HepG2 (cell line): Measurements from ENCODE around the gene ATP6V0D1. TPM values are rescaled to one million over a fixed set of nuclear protein-coding genes. Genes with fewer than 3 reads are reported as not detected.

Experiments used
- ATAC-seq: fragments of 200-7000 bp; cut with Tn5 transposase; 3 replicates; pipeline ENCODE4 v1.9.1; 2020; ENCODE audit warnings: mild to moderate bottlenecking, moderate library complexity
- BruUV-seq: library from RNA; stranded (reverse); fragments of 400-500 nt; replicated peaks from 2 replicates; lab custom pipeline; 2021; lab: Mats Ljungman, UMichigan
- CTCF ChIA-PET: fragments of 300-600 bp; formaldehyde crosslinking; extraction: SDS; loops from one replicate; lab custom pipeline; 2021; ENCODE audit warnings: low total read pairs, inconsistent platforms, low intra/inter-chr PET ratio; lab: Yijun Ruan, JAX
- POLR2A ChIA-PET: fragments of 350-600 bp; sonication (Branson Sonifier 250); formaldehyde crosslinking; loops from one replicate; lab custom pipeline; 2020; ENCODE audit warnings: antibody characterized with exemption, inconsistent platforms; lab: Yijun Ruan, JAX
- DNase-seq: peaks from one replicate; pipeline ENCODE4 v3.0.0-alpha.2; 2015; ENCODE audit warnings: low spot score
- FAIRE-seq: peaks from 3 replicates; lab custom pipeline; 2011; peaks lifted over from hg19 to GRCh38; lab: Jason Lieb, UNC
- H2AFZ ChIP-seq: one replicate; pipeline ENCODE4 v1.6.1; 2011; ENCODE audit warnings: low read length, inconsistent platforms
- H3K27ac ChIP-seq: fragments of 300-600 bp; 3 replicates; pipeline ENCODE4 v1.8.0; 2011; ENCODE audit warnings: mixed run types, mild to moderate bottlenecking, mixed read lengths, low read length, inconsistent platforms; ENCODE audit not compliant: insufficient read depth; ENCODE audit errors: extremely low read length
- H3K27me3 ChIP-seq, 2 experiments: fragments of 200-600 bp in 1 of 2; 2 replicates in 1 of 2; 3 replicates in 1 of 2; pipeline versions ENCODE4 v1.6.0 to v1.8.0; 2011; ENCODE audit warnings: low read length in 2 of 2, mild to moderate bottlenecking in 2 of 2, moderate library complexity in 2 of 2, inconsistent platforms in 1 of 2; ENCODE audit not compliant: insufficient read depth in 2 of 2, control insufficient read depth in 1 of 2
- H3K36me3 ChIP-seq, 2 experiments: fragments of 200-600 bp in 1 of 2; replicated peaks in 1 of 2; 2 replicates in 1 of 2; 3 replicates in 1 of 2; pipeline versions ENCODE4 v1.5.1 to v1.8.0; 2011; ENCODE audit warnings: low read length in 2 of 2, inconsistent platforms in 1 of 2; ENCODE audit not compliant: insufficient read depth in 2 of 2, control insufficient read depth in 1 of 2
- H3K4me1 ChIP-seq: 2 replicates; pipeline ENCODE4 v1.5.1; 2012; ENCODE audit warnings: low read length, inconsistent platforms; ENCODE audit not compliant: insufficient read depth
- H3K4me2 ChIP-seq: 2 replicates; pipeline ENCODE4 v1.6.0; 2011; ENCODE audit warnings: low read depth, low read length, inconsistent platforms
- H3K4me3 ChIP-seq, 3 experiments: fragments of 200-600 bp in 1 of 3; sonication (generic), shearing (Covaris generic) in 1 of 3; replicated peaks in 1 of 3; 2 replicates each; pipeline ENCODE4 v1.5.1; 2011 to 2016; ENCODE audit warnings: low read length in 3 of 3, inconsistent platforms in 2 of 3, low read depth in 2 of 3, mild to moderate bottlenecking in 2 of 3, control low read depth in 1 of 3, mixed read lengths in 1 of 3; ENCODE audit not compliant: insufficient read depth in 1 of 3
- H3K79me2 ChIP-seq: one replicate; pipeline ENCODE4 v1.6.1; 2011; ENCODE audit warnings: low read length, inconsistent platforms; ENCODE audit not compliant: insufficient read depth
- H3K9ac ChIP-seq: 2 replicates; pipeline ENCODE4 v1.6.0; 2011; ENCODE audit warnings: mild to moderate bottlenecking, low read depth, low read length, inconsistent platforms; ENCODE audit not compliant: insufficient read depth
- H3K9me3 ChIP-seq: 2 replicates; pipeline ENCODE4 v1.5.1; 2012; ENCODE audit warnings: mild to moderate bottlenecking, low read length
- H4K20me1 ChIP-seq: 2 replicates; pipeline ENCODE4 v1.6.0; 2011; ENCODE audit warnings: inconsistent platforms, mild to moderate bottlenecking, low read length, moderate library complexity; ENCODE audit not compliant: insufficient read depth
- CREM ChIP-seq, 2 experiments: sonication (generic) in 1 of 2; formaldehyde crosslinking in 1 of 2; IDR thresholded peaks; 2 replicates each; pipeline versions ENCODE4 v1.4.0 to v1.6.1; 2016 to 2020; ENCODE audit warnings: antibody characterized with exemption in 1 of 2, mild to moderate bottlenecking in 1 of 2, missing genetic modification reagents in 1 of 2
- ETV5 ChIP-seq: IDR thresholded peaks from 2 replicates; pipeline ENCODE4 v1.6.1; 2018; ENCODE audit warnings: missing biosample characterization, missing genetic modification reagents, inconsistent platforms, borderline replicate concordance
- GABPB1 ChIP-seq: IDR thresholded peaks from 2 replicates; pipeline ENCODE4 v1.6.1; 2016; ENCODE audit warnings: mild to moderate bottlenecking, missing genetic modification reagents, moderate library complexity, missing compliant biosample characterization
- HES4 ChIP-seq: sonication (generic); formaldehyde crosslinking; IDR thresholded peaks from 2 replicates; pipeline ENCODE4 v1.9.0; 2021; ENCODE audit warnings: mild to moderate bottlenecking, missing genetic modification reagents, borderline replicate concordance
- KAT7 ChIP-seq: IDR thresholded peaks from 2 replicates; pipeline ENCODE4 v1.6.1; 2018; ENCODE audit warnings: borderline replicate concordance, missing compliant biosample characterization
- KLF16 ChIP-seq, 2 experiments: sonication (generic) in 1 of 2; formaldehyde crosslinking in 1 of 2; IDR thresholded peaks; 2 replicates each; pipeline versions ENCODE4 v1.6.1 to v1.8.0; 2016 to 2023; ENCODE audit warnings: missing genetic modification reagents in 2 of 2, missing compliant biosample characterization in 1 of 2
- NFE2L1 ChIP-seq: sonication (generic); formaldehyde crosslinking; IDR thresholded peaks from 2 replicates; pipeline ENCODE4 v1.4.0; 2020; ENCODE audit warnings: missing genetic modification reagents, mild to moderate bottlenecking, borderline replicate concordance
- SMAD1 ChIP-seq: sonication (generic); formaldehyde crosslinking; IDR thresholded peaks from 2 replicates; pipeline ENCODE4 v1.4.0; 2020; ENCODE audit warnings: missing genetic modification reagents, low read depth, mild to moderate bottlenecking, borderline replicate concordance
- TBX2 ChIP-seq: sonication (generic); formaldehyde crosslinking; IDR thresholded peaks from 2 replicates; pipeline ENCODE4 v1.5.0; 2020; ENCODE audit warnings: missing genetic modification reagents, mild to moderate bottlenecking, borderline replicate concordance
- ZFP62 ChIP-seq: sonication (generic); formaldehyde crosslinking; IDR thresholded peaks from 2 replicates; pipeline ENCODE4 v1.4.0; 2020; ENCODE audit warnings: missing genetic modification reagents
- ZFYVE20 ChIP-seq: sonication (generic); formaldehyde crosslinking; IDR thresholded peaks from 2 replicates; pipeline ENCODE4 v1.8.0; 2023; ENCODE audit warnings: low read depth, mild to moderate bottlenecking, moderate library complexity, missing genetic modification reagents, borderline replicate concordance
- ZNF232 ChIP-seq: sonication (generic); formaldehyde crosslinking; IDR thresholded peaks from 2 replicates; pipeline ENCODE4 v1.4.0; 2020; ENCODE audit warnings: missing genetic modification reagents, borderline replicate concordance
- ZNF446 ChIP-seq: sonication (generic); formaldehyde crosslinking; IDR thresholded peaks from 2 replicates; pipeline ENCODE4 v1.5.0; 2020; ENCODE audit warnings: mild to moderate bottlenecking, missing genetic modification reagents
- ZNF572 ChIP-seq: sonication (generic); formaldehyde crosslinking; IDR thresholded peaks from 2 replicates; pipeline ENCODE4 v1.5.1; 2020; ENCODE audit warnings: mild to moderate bottlenecking, missing genetic modification reagents
- ZNF713 ChIP-seq: sonication (generic); formaldehyde crosslinking; IDR thresholded peaks from 2 replicates; pipeline ENCODE4 v1.4.0; 2020; ENCODE audit warnings: mild to moderate bottlenecking, missing genetic modification reagents
- ZNF878 ChIP-seq: sonication (generic); formaldehyde crosslinking; IDR thresholded peaks from 2 replicates; pipeline ENCODE4 v1.8.1; 2023; ENCODE audit warnings: mild to moderate bottlenecking, missing genetic modification reagents, moderate library complexity
- WGBS: methylation state at CpG from one replicate; pipeline ENCODE4 v1.1.6; 2017; ENCODE audit warnings: low lambda C conversion rate; 5-methylcytosine and 5-hydroxymethylcytosine counted together
- in situ Hi-C: cut with HindIII; loops from 2 replicates; pipeline ENCODE4 v1.10.0; 2017; ENCODE audit warnings: low pct_unique_long_range_greater_than_20kb; ENCODE audit not compliant: extremely low pct_ligation_motif_present
- intact Hi-C: fragments of 100-400 bp; cut with micrococcal nuclease; formaldehyde crosslinking; loops from one replicate; pipeline ENCODE4 v1.10.0; 2022; ENCODE audit not compliant: unreplicated experiment
- polyA plus RNA-seq, 8 experiments: library from polyadenylated mRNA; depleted of rRNA in 3 of 8; stranded (reverse) in 7 of 8; unstranded in 1 of 8; fragments of >200 nt; fragmentation: Illumina TruSeq in 4 of 8; extraction: Trizol in 4 of 8; gene quantifications; 2 replicates each; pipeline versions ENCODE4 v1.2.1 to v1.2.3, GENCODE V29; 2011 to 2016; ENCODE audit warnings: low read depth in 4 of 8, missing spikeins in 1 of 8, mixed read lengths in 1 of 8; ENCODE audit not compliant: insufficient read depth in 1 of 8
- total RNA-seq, 5 experiments: library from RNA; depleted of rRNA; stranded (reverse); fragments of >200 nt; fragmentation: Illumina TruSeq; extraction: Trizol; gene quantifications; 2 replicates each; pipeline ENCODE4 v1.2.3, GENCODE V29; 2016; ENCODE audit warnings: low read depth in 1 of 5
- TF ChIP-seq, protein P1 (sequence below): sonication (generic); formaldehyde crosslinking; IDR thresholded peaks from 2 replicates; pipeline ENCODE4 v1.5.0; 2020; ENCODE audit warnings: missing genetic modification reagents, mild to moderate bottlenecking, borderline replicate concordance
- TF ChIP-seq, protein P2 (sequence below): sonication (generic); formaldehyde crosslinking; IDR thresholded peaks from 2 replicates; pipeline ENCODE4 v1.4.0; 2020; ENCODE audit warnings: missing genetic modification reagents
- TF ChIP-seq, protein P3 (sequence below), 2 experiments: sonication (generic) in 1 of 2; formaldehyde crosslinking in 1 of 2; IDR thresholded peaks; 2 replicates each; pipeline versions ENCODE4 v1.4.0 to v1.6.1; 2018 to 2020; ENCODE audit warnings: missing genetic modification reagents in 2 of 2, borderline replicate concordance in 1 of 2, low read depth in 1 of 2, mild to moderate bottlenecking in 1 of 2, missing biosample characterization in 1 of 2
- TF ChIP-seq, protein P4 (sequence below), 2 experiments: fragments of 450-650 bp in 1 of 2; sonication (generic) in 1 of 2; formaldehyde crosslinking; IDR thresholded peaks; 2 replicates each; pipeline versions ENCODE4 v1.5.0 to v1.8.0; 2020 to 2022; ENCODE audit warnings: mild to moderate bottlenecking in 1 of 2, missing genetic modification reagents in 1 of 2

Gene ATP6V0D1
- total and polyA plus RNA-seq, 2 of the 13 experiments (the other 11 are each of a cell fraction or from before 2014, with no cell fraction given) = 51.1 to 61.3 TPM

DNA sequence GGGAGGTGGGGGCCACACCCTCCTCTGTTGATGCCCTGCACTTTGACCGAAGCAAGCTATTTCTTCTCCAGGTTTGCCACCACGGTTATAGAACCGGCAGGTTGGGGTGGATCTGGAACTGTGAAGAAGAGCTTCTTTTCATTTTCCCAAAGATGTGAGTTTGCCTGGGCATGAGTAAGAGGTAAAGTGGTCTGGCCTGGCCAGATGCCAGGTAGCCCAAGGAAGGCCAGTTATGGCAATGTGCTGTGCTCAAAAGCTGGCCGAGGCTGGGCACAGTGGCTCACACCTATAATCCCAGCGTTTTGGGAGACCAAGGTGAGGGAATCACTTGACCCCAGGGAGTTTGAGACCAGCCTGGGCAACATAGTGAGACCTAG is 18.7 kb downstream of the ATP6V0D1 start:
- H3K4me3 ChIP-seq = no peak overlapping the region
- no peaks in the 10 kb centered on the region for H3K9me3 ChIP-seq
- intact Hi-C loops = no loop called here
- H3K4me1 ChIP-seq = peaks cover 27% of the 10 kb centered on the region
- TF ChIP-seq, protein P1, sequence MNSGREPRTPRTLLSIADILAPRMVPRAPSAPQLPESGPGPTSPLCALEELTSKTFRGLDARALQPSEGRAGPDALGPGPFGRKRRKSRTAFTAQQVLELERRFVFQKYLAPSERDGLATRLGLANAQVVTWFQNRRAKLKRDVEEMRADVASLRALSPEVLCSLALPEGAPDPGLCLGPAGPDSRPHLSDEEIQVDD = no peak
- no peak for TF ChIP-seq ZNF572
- TF ChIP-seq KLF16 (CRISPR knock-in tag; IDR thresholded peaks at IDR 0.05) = no peak
- TF ChIP-seq ZNF713 (CRISPR knock-in tag) = no peak
- TF ChIP-seq, protein P2, sequence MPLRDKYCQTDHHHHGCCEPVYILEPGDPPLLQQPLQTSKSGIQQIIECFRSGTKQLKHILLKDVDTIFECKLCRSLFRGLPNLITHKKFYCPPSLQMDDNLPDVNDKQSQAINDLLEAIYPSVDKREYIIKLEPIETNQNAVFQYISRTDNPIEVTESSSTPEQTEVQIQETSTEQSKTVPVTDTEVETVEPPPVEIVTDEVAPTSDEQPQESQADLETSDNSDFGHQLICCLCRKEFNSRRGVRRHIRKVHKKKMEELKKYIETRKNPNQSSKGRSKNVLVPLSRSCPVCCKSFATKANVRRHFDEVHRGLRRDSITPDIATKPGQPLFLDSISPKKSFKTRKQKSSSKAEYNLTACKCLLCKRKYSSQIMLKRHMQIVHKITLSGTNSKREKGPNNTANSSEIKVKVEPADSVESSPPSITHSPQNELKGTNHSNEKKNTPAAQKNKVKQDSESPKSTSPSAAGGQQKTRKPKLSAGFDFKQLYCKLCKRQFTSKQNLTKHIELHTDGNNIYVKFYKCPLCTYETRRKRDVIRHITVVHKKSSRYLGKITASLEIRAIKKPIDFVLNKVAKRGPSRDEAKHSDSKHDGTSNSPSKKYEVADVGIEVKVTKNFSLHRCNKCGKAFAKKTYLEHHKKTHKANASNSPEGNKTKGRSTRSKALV (CRISPR knock-in tag) = no peak
- TF ChIP-seq CREM (IDR thresholded peaks at IDR 0.05) = no peak
- no peak for TF ChIP-seq CREM (CRISPR knock-in tag; IDR thresholded peaks at IDR 0.05)
- TF ChIP-seq HES4 (CRISPR knock-in tag) = no peak
- no peak for TF ChIP-seq SMAD1
- TF ChIP-seq ZNF232 (CRISPR knock-in tag) = no peak
- TF ChIP-seq, protein P3, sequence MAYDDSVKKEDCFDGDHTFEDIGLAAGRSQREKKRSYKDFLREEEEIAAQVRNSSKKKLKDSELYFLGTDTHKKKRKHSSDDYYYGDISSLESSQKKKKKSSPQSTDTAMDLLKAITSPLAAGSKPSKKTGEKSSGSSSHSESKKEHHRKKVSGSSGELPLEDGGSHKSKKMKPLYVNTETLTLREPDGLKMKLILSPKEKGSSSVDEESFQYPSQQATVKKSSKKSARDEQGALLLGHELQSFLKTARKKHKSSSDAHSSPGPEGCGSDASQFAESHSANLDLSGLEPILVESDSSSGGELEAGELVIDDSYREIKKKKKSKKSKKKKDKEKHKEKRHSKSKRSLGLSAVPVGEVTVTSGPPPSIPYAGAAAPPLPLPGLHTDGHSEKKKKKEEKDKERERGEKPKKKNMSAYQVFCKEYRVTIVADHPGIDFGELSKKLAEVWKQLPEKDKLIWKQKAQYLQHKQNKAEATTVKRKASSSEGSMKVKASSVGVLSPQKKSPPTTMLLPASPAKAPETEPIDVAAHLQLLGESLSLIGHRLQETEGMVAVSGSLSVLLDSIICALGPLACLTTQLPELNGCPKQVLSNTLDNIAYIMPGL (CRISPR knock-in tag; IDR thresholded peaks at IDR 0.05; ENCODE audit: borderline replicate concordance in 1 of 2, low read depth in 1 of 2) = no peak
- no peak for TF ChIP-seq ZFP62 (CRISPR knock-in tag)
- no peak for TF ChIP-seq GABPB1 (CRISPR knock-in tag)
- TF ChIP-seq, protein P4, sequence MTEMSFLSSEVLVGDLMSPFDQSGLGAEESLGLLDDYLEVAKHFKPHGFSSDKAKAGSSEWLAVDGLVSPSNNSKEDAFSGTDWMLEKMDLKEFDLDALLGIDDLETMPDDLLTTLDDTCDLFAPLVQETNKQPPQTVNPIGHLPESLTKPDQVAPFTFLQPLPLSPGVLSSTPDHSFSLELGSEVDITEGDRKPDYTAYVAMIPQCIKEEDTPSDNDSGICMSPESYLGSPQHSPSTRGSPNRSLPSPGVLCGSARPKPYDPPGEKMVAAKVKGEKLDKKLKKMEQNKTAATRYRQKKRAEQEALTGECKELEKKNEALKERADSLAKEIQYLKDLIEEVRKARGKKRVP (CRISPR knock-in tag; IDR thresholded peaks at IDR 0.05) = no peak
- TF ChIP-seq NFE2L1 (CRISPR knock-in tag) = no peak
- no peak for TF ChIP-seq TBX2
- TF ChIP-seq ZFYVE20 (CRISPR knock-in tag) = no peak
- TF ChIP-seq KAT7 (CRISPR knock-in tag) = no peak
- TF ChIP-seq ZNF878 (CRISPR knock-in tag) = no peak
- TF ChIP-seq ETV5 (CRISPR knock-in tag) = no peak
- TF ChIP-seq ZNF446 (CRISPR knock-in tag) = no peak
- H3K79me2 ChIP-seq = peaks cover 8% of the 10 kb centered on the region
- FAIRE-seq = no peak
- DNase-seq = no peak
- no peak overlapping the region for H2AFZ ChIP-seq
- no peak overlapping the region for H3K4me2 ChIP-seq
- H3K36me3 ChIP-seq = peaks cover 4 to 13% of the 10 kb centered on the region in 2 experiments; a peak in 3 of 5 replicates
- no peak overlapping the region for H3K27ac ChIP-seq
- H3K9ac ChIP-seq = no peak overlapping the region
- in situ Hi-C loops = no loop called here
- ChIA-PET CTCF (no interaction called here), POLR2A (interaction anchor here (0.5 to 1.0 kb wide), 2 partner anchors 16 to 334 kb away, joined by 3 read pairs; no protein-coding TSS in a partner anchor)
- H4K20me1 ChIP-seq = peaks cover 7% of the 10 kb centered on the region; the same call in 1 of the 2 replicates
- H3K27me3 ChIP-seq = no peaks in the 10 kb centered on the region
- no TSS peak for BruUV-seq
- ATAC-seq = no peak
- 79% methylated on average over 5 of the region's 5 CpGs for WGBS
